NOMO-1 (cell line): Measurements from ENCODE around the gene TBCK.
"Not testable (repeated sequence)": the region's sequence is repeated elsewhere in the genome, so short reads cannot be mapped to it uniquely, and the experiment has no call there.

Experiments
- DNase-seq, 2 experiments: peaks; one replicate each; lab custom pipeline; 2025; ENCODE audit not compliant: unreplicated experiment in 2 of 2; lab: John Stamatoyannopoulos, UW

The TBCK gene

GRCh38 chr4:106136777-106137331 is 179.2 kb downstream of the TBCK start:
- no peak for DNase-seq

GRCh38 chr4:106132045-106132444 is 184.0 kb downstream of the TBCK start:
- no peak for DNase-seq

GRCh38 chr4:106126062-106126461 is 189.9 kb downstream of the TBCK start:
- no peak for DNase-seq

GRCh38 chr4:106119949-106120555 is 196.0 kb downstream of the TBCK start:
- DNase-seq, result not testable (repeated sequence)

GRCh38 chr4:106116025-106116424 is 200.0 kb downstream of the TBCK start:
- no peak for DNase-seq

- DNase-seq, result no peak
These were observed 201.7 kb downstream of the TBCK start for GRCh38 chr4:106114270-106114669.

- DNase-seq, result not testable (repeated sequence)
These were observed 204.1 kb downstream of the TBCK start for GRCh38 chr4:106111778-106112469.

- DNase-seq, result no peak
These were observed 206.1 kb downstream of the TBCK start for GRCh38 chr4:106109929-106110328.

GRCh38 chr4:106105697-106106096 is 210.3 kb downstream of the TBCK start:
- DNase-seq, result no peak

GRCh38 chr4:106104276-106104675 is 211.7 kb downstream of the TBCK start:
- DNase-seq, result no peak

- no peak for DNase-seq
These were observed 219.6 kb downstream of the TBCK start for GRCh38 chr4:106096454-106096853.

- no peak for DNase-seq
These were observed 220.6 kb downstream of the TBCK start for GRCh38 chr4:106095408-106095807.

GRCh38 chr4:106092361-106093040 is 223.5 kb downstream of the TBCK start:
- no peak for DNase-seq

- no peak for DNase-seq
These were observed 225.2 kb downstream of the TBCK start for GRCh38 chr4:106090826-106091225.

GRCh38 chr4:106083065-106083464 is 232.9 kb downstream of the TBCK start:
- no peak for DNase-seq

GRCh38 chr4:106080376-106080775 is 235.6 kb downstream of the TBCK start:
- DNase-seq, result no peak

GRCh38 chr4:106079616-106080015 is 236.4 kb downstream of the TBCK start:
- no peak for DNase-seq

- DNase-seq, result no peak
These were observed 251.0 kb downstream of the TBCK start for GRCh38 chr4:106065018-106065417.

- no peak for DNase-seq
These were observed 253.0 kb downstream of the TBCK start for GRCh38 chr4:106063009-106063408.

- DNase-seq, result no peak
These were observed 253.5 kb downstream of the TBCK start for GRCh38 chr4:106062452-106062875.

- no peak for DNase-seq
These were observed 257.1 kb downstream of the TBCK start for GRCh38 chr4:106058921-106059320.

GRCh38 chr4:106056914-106057313 is 259.1 kb downstream of the TBCK start:
- no peak for DNase-seq
